Measurements from ENCODE around the gene LGALS4. TPM values are rescaled to one million over a fixed set of nuclear protein-coding genes. Genes with fewer than 3 reads are reported as not detected.
"Not testable (repeated sequence)": the region's sequence is repeated elsewhere in the genome, so short reads cannot be mapped to it uniquely, and the experiment has no call there.

Gene LGALS4
- polyA plus RNA-seq, 1 of the 3 experiments (the other 2 are of a cell fraction), result 0.21 TPM

DNA sequence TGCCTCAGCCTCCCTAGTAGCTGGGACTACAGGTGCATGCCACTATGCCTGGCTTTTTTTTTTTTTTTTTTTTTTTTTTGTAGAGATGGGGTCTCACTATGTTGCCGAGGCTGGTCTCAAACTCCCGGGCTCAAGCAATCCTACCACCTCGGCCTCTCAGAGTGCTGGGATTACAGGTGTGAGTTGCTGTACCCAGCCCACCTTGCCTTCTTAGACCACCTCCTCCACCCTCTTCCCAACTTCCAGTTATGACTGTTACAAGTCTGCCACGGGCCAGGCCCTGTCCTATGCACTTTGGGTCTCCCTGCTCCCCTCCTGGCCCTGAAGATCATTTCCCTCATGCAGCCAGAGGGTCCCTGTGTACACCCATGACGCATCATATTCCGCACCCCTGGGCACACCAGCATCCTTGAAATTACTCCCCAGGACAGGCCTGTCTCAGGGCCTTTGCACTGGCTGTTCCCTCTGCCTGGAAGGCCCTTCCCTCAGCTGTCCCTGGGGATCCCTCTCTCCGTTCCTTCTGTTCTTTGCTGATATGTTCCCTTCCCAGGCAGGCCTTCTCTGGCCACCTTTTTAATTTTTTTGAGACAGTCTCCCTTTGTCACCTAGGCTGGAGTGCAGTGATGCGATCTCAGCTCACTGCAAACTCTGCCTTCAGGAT is 3.0 kb downstream of the LGALS4 start:
- H3K4me2 ChIP-seq, result no peak overlapping the region
- no peak for TF ChIP-seq SMC3 (IDR thresholded peaks at IDR 0.05; ENCODE audit: low read depth, low read length)
- no peak for TF ChIP-seq FOXJ3 (CRISPR knock-in tag; IDR thresholded peaks at IDR 0.05)
- no peak for TF ChIP-seq TAF1 (IDR thresholded peaks at IDR 0.05; ENCODE audit: borderline replicate concordance, low read depth, low read length)
- TF ChIP-seq CHD2 (IDR thresholded peaks at IDR 0.05; ENCODE audit: low read length, partially characterized antibody), result no peak
- no peak for TF ChIP-seq YY1 (IDR thresholded peaks at IDR 0.05; ENCODE audit: low read depth)
- TF ChIP-seq SIN3A (IDR thresholded peaks at IDR 0.05; ENCODE audit: borderline replicate concordance, low read depth, low read length), result no peak
- no peak for TF ChIP-seq USF1 (IDR thresholded peaks at IDR 0.05; ENCODE audit: borderline replicate concordance, low read depth)
- 96% methylated on average over 5 of the region's 8 CpGs for WGBS (ENCODE audit: low lambda C conversion rate)
- no peak overlapping the region for H3K9ac ChIP-seq
- no peak overlapping the region for H3K27ac ChIP-seq (ENCODE audit: low read depth in 2 of 2, low read length in 1 of 2)
- no peak overlapping the region for H2AFZ ChIP-seq (ENCODE audit: low read depth)
- no peaks in the 10 kb centered on the region for H3K36me3 ChIP-seq (replicated peaks in 1 of 2; ENCODE audit: control insufficient read depth in 1 of 2, insufficient read depth in 2 of 2, low read length in 1 of 2)
- H3K9me2 ChIP-seq, result no peaks in the 10 kb centered on the region
- no peaks in the 10 kb centered on the region for H4K20me1 ChIP-seq (ENCODE audit: insufficient read depth)
- no peaks in the 10 kb centered on the region for H3K27me3 ChIP-seq (ENCODE audit: insufficient read depth)
- POLR2A ChIA-PET, result no interaction called here
- H3F3A ChIP-seq (replicated peaks; ENCODE audit: insufficient read depth), result no peaks in the 10 kb centered on the region
- H3K9me3 ChIP-seq, result no peaks in the 10 kb centered on the region
- CTCF ChIA-PET, result no interaction called here
- H3K4me1 ChIP-seq (ENCODE audit: control insufficient read depth in 1 of 2, insufficient read depth in 2 of 2, low read depth in 1 of 2, low read length in 1 of 2), result no peaks in the 10 kb centered on the region
- no peak overlapping the region for H3K4me3 ChIP-seq (ENCODE audit: low read depth in 2 of 2, low read length in 1 of 2)
- DNase-seq, result no peak
- no peaks in the 10 kb centered on the region for H3K79me2 ChIP-seq (ENCODE audit: insufficient read depth)

GRCh38 chr19:38808741-38809140 is 4.0 kb downstream of the LGALS4 start:
- CTCF ChIA-PET, result no interaction called here
- Histone ChIP-seq H3F3A (replicated peaks; ENCODE audit: insufficient read depth) (no peaks in the 10 kb centered on the region), H3K79me2 (ENCODE audit: insufficient read depth) (no peaks in the 10 kb centered on the region), H2AFZ (ENCODE audit: low read depth) (no peak overlapping the region), H3K9ac (no peak overlapping the region), H3K9me2 (no peaks in the 10 kb centered on the region), H3K4me3 (ENCODE audit: low read depth in 2 of 2, low read length in 1 of 2) (no peak overlapping the region), H3K27me3 (ENCODE audit: insufficient read depth) (no peaks in the 10 kb centered on the region), H3K9me3 (no peaks in the 10 kb centered on the region), H4K20me1 (ENCODE audit: insufficient read depth) (no peaks in the 10 kb centered on the region), H3K36me3 (replicated peaks in 1 of 2; ENCODE audit: control insufficient read depth in 1 of 2, insufficient read depth in 2 of 2, low read length in 1 of 2) (no peaks in the 10 kb centered on the region), H3K4me2 (no peak overlapping the region), H3K4me1 (ENCODE audit: control insufficient read depth in 1 of 2, insufficient read depth in 2 of 2, low read depth in 1 of 2, low read length in 1 of 2) (no peaks in the 10 kb centered on the region), H3K27ac (ENCODE audit: low read depth in 2 of 2, low read length in 1 of 2) (no peak overlapping the region)
- WGBS (ENCODE audit: low lambda C conversion rate), result 87% methylated on average over 15 of the region's 17 CpGs
- no peak for DNase-seq
- TF ChIP-seq, protein P1, sequence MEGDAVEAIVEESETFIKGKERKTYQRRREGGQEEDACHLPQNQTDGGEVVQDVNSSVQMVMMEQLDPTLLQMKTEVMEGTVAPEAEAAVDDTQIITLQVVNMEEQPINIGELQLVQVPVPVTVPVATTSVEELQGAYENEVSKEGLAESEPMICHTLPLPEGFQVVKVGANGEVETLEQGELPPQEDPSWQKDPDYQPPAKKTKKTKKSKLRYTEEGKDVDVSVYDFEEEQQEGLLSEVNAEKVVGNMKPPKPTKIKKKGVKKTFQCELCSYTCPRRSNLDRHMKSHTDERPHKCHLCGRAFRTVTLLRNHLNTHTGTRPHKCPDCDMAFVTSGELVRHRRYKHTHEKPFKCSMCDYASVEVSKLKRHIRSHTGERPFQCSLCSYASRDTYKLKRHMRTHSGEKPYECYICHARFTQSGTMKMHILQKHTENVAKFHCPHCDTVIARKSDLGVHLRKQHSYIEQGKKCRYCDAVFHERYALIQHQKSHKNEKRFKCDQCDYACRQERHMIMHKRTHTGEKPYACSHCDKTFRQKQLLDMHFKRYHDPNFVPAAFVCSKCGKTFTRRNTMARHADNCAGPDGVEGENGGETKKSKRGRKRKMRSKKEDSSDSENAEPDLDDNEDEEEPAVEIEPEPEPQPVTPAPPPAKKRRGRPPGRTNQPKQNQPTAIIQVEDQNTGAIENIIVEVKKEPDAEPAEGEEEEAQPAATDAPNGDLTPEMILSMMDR (IDR thresholded peaks at IDR 0.05), result no peak
- TF ChIP-seq, protein P2, sequence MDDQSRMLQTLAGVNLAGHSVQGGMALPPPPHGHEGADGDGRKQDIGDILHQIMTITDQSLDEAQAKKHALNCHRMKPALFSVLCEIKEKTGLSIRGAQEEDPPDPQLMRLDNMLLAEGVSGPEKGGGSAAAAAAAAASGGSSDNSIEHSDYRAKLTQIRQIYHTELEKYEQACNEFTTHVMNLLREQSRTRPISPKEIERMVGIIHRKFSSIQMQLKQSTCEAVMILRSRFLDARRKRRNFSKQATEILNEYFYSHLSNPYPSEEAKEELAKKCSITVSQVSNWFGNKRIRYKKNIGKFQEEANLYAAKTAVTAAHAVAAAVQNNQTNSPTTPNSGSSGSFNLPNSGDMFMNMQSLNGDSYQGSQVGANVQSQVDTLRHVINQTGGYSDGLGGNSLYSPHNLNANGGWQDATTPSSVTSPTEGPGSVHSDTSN (IDR thresholded peaks at IDR 0.05), result no peak
- TF ChIP-seq FOSL2 (IDR thresholded peaks at IDR 0.05; ENCODE audit: borderline replicate concordance, low read depth), result no peak
- TF ChIP-seq RFX5 (IDR thresholded peaks at IDR 0.05; ENCODE audit: low read length), result no peak
- POLR2A ChIA-PET, result no interaction called here

GRCh38 chr19:38807374-38808098 is 5.2 kb downstream of the LGALS4 start:
- DNase-seq; H3K9me2 ChIP-seq; H3F3A ChIP-seq (replicated peaks; ENCODE audit: insufficient read depth); H3K4me1 ChIP-seq (ENCODE audit: control insufficient read depth in 1 of 2, insufficient read depth in 2 of 2, low read depth in 1 of 2, low read length in 1 of 2); H3K4me2 ChIP-seq; H3K27me3 ChIP-seq (ENCODE audit: insufficient read depth); H3K4me3 ChIP-seq (ENCODE audit: low read depth in 2 of 2, low read length in 1 of 2); H4K20me1 ChIP-seq (ENCODE audit: insufficient read depth); H3K36me3 ChIP-seq (replicated peaks in 1 of 2; ENCODE audit: control insufficient read depth in 1 of 2, insufficient read depth in 2 of 2, low read length in 1 of 2); CTCF ChIA-PET; H2AFZ ChIP-seq (ENCODE audit: low read depth); H3K9me3 ChIP-seq; H3K79me2 ChIP-seq (ENCODE audit: insufficient read depth); H3K27ac ChIP-seq (ENCODE audit: low read depth in 2 of 2, low read length in 1 of 2); H3K9ac ChIP-seq; POLR2A ChIA-PET: not testable (repeated sequence)
- WGBS (ENCODE audit: low lambda C conversion rate), result 90% methylated on average over 18 of the region's 18 CpGs
